Neural cell (in vitro differentiated cells): ENCODE measurements around the gene KRT80. TPM values are rescaled to one million over a fixed set of nuclear protein-coding genes. Genes with fewer than 3 reads are reported as not detected.

Experiments used
- H2AFZ ChIP-seq: fragments of 200-600, 300-800 bp; sonication (generic), shearing (Covaris generic); 2 replicates; pipeline ENCODE4 v1.6.0; 2014; ENCODE audit warnings: low read depth, mild to moderate bottlenecking, antibody characterized with exemption, low read length, moderate library complexity
- H3F3A ChIP-seq: fragments of 200-600 bp; shearing (Covaris generic); 2 replicates; pipeline ENCODE4 v1.6.1; 2016; ENCODE audit warnings: mild to moderate bottlenecking, moderate library complexity, mixed read lengths, antibody characterized with exemption, low read length; ENCODE audit not compliant: insufficient read depth, poor library complexity, severe bottlenecking
- H3K27ac ChIP-seq: fragments of 200-600, 300-800 bp; sonication (generic), shearing (Covaris generic); 2 replicates; pipeline ENCODE4 v1.5.1; 2014; ENCODE audit warnings: mild to moderate bottlenecking, low read length, moderate library complexity
- H3K27me3 ChIP-seq: fragments of 300-800, 200-600 bp; sonication (generic), shearing (Covaris generic); 2 replicates; pipeline ENCODE4 v1.6.0; 2014; ENCODE audit warnings: mild to moderate bottlenecking, low read depth, low read length, moderate library complexity; ENCODE audit not compliant: insufficient read depth
- H3K36me3 ChIP-seq: fragments of 300-800, 200-600 bp; sonication (generic), shearing (Covaris generic); 2 replicates; pipeline ENCODE4 v1.5.1; 2014; ENCODE audit warnings: mild to moderate bottlenecking, antibody characterized with exemption, low read length, moderate library complexity; ENCODE audit not compliant: insufficient read depth
- H3K4me2 ChIP-seq: fragments of 300-800, 200-600 bp; sonication (generic), shearing (Covaris generic); 2 replicates; pipeline ENCODE4 v1.6.0; 2014; ENCODE audit warnings: mild to moderate bottlenecking, low read length
- H3K4me3 ChIP-seq: fragments of 300-800, 200-600 bp; sonication (generic), shearing (Covaris generic); 2 replicates; pipeline ENCODE4 v1.5.1; 2014; ENCODE audit warnings: mild to moderate bottlenecking, low read length, moderate library complexity
- H3K79me2 ChIP-seq: fragments of 200-600 bp; shearing (Covaris generic); replicated peaks from 2 replicates; pipeline ENCODE4 v1.6.0; 2014; ENCODE audit warnings: mild to moderate bottlenecking, low read length, moderate library complexity; ENCODE audit not compliant: insufficient read depth
- H3K9ac ChIP-seq: fragments of 300-800, 200-600 bp; sonication (generic), shearing (Covaris generic); 2 replicates; pipeline ENCODE4 v1.6.1; 2016; ENCODE audit warnings: mild to moderate bottlenecking, low read length, mixed read lengths
- H3K9me2 ChIP-seq: fragments of 200-600 bp; shearing (Covaris generic); 2 replicates; pipeline ENCODE4 v1.6.1; 2016; ENCODE audit warnings: mild to moderate bottlenecking, low read length, mixed read lengths; ENCODE audit not compliant: insufficient read depth
- H3K9me3 ChIP-seq: fragments of 200-600, 300-800 bp; sonication (generic), shearing (Covaris generic); 2 replicates; pipeline ENCODE4 v1.6.1; 2016; ENCODE audit warnings: mild to moderate bottlenecking, mixed run types, low read length, moderate library complexity, mixed read lengths
- H4K20me1 ChIP-seq: fragments of 200-600 bp; shearing (Covaris generic); 2 replicates; pipeline ENCODE4 v1.6.1; 2016; ENCODE audit warnings: mild to moderate bottlenecking, mixed run types; ENCODE audit not compliant: insufficient read depth
- CTCF ChIP-seq: fragments of 450-650 bp; IDR thresholded peaks from 2 replicates; pipeline ENCODE4 v1.5.1; 2014; ENCODE audit warnings: antibody characterized with exemption, mild to moderate bottlenecking, moderate library complexity; ENCODE audit not compliant: poor library complexity, severe bottlenecking
- EP300 ChIP-seq: fragments of 450-650 bp; conservative IDR thresholded peaks from 2 replicates; pipeline ENCODE4 v1.6.1; 2014; ENCODE audit warnings: antibody characterized with exemption, mild to moderate bottlenecking, moderate library complexity; ENCODE audit not compliant: poor library complexity, severe bottlenecking
- EZH2 ChIP-seq: fragments of 200-600, 300-800 bp; shearing (Covaris generic), sonication (generic); IDR thresholded peaks from 2 replicates; pipeline ENCODE4 v1.6.1; 2014; ENCODE audit warnings: antibody characterized with exemption, low read length, borderline replicate concordance, mild to moderate bottlenecking; ENCODE audit not compliant: insufficient read depth, poor library complexity, severe bottlenecking
- MXI1 ChIP-seq: fragments of 450-650 bp; conservative IDR thresholded peaks from 2 replicates; pipeline ENCODE4 v1.6.1; 2014; ENCODE audit warnings: antibody characterized with exemption, mild to moderate bottlenecking; ENCODE audit not compliant: poor library complexity, severe bottlenecking
- POLR2AphosphoS5 ChIP-seq: IDR thresholded peaks from 2 replicates; pipeline ENCODE4 v1.6.1; 2012
- RAD21 ChIP-seq: fragments of 450-650 bp; conservative IDR thresholded peaks from 2 replicates; pipeline ENCODE4 v1.6.1; 2014; ENCODE audit warnings: antibody characterized with exemption, mild to moderate bottlenecking, moderate library complexity
- SMC3 ChIP-seq: fragments of 450-650 bp; conservative IDR thresholded peaks from 2 replicates; pipeline ENCODE4 v1.6.1; 2014; ENCODE audit warnings: antibody characterized with exemption, mild to moderate bottlenecking, moderate library complexity; ENCODE audit not compliant: poor library complexity
- TAF1 ChIP-seq: IDR thresholded peaks from 2 replicates; pipeline ENCODE4 v1.6.1; 2012; ENCODE audit warnings: low read depth
- polyA plus RNA-seq: library from polyadenylated mRNA; depleted of rRNA; stranded (reverse); fragments of >200 nt; gene quantifications from 2 replicates; pipeline ENCODE4 v1.2.3, GENCODE V29; 2014
- TF ChIP-seq, protein P1 (sequence below): IDR thresholded peaks from 2 replicates; pipeline ENCODE4 v1.6.1; 2012; ENCODE audit warnings: borderline replicate concordance

The KRT80 gene
- polyA plus RNA-seq, 1 donor from 2014 or later: not detected

GRCh38 chr12:52188658-52189057, 3.2 kb downstream of the KRT80 start:
- Histone ChIP-seq H3K9me3 (no peaks in the 10 kb centered on the region), H3K27me3 (no peaks in the 10 kb centered on the region), H3K4me2 (no peak overlapping the region), H3K79me2 (no peaks in the 10 kb centered on the region), H3F3A (no peaks in the 10 kb centered on the region), H3K9ac (no peak overlapping the region), H4K20me1 (no peaks in the 10 kb centered on the region), H2AFZ (no peak overlapping the region), H3K36me3 (no peaks in the 10 kb centered on the region), H3K9me2 (no peaks in the 10 kb centered on the region), H3K27ac (no peak overlapping the region), H3K4me3 (no peak overlapping the region)
- no peak for TF ChIP-seq EZH2
- TF ChIP-seq SMC3: no peak
- TF ChIP-seq EP300: no peak
- TF ChIP-seq MXI1: no peak
- TF ChIP-seq TAF1: no peak
- TF ChIP-seq, protein P1, sequence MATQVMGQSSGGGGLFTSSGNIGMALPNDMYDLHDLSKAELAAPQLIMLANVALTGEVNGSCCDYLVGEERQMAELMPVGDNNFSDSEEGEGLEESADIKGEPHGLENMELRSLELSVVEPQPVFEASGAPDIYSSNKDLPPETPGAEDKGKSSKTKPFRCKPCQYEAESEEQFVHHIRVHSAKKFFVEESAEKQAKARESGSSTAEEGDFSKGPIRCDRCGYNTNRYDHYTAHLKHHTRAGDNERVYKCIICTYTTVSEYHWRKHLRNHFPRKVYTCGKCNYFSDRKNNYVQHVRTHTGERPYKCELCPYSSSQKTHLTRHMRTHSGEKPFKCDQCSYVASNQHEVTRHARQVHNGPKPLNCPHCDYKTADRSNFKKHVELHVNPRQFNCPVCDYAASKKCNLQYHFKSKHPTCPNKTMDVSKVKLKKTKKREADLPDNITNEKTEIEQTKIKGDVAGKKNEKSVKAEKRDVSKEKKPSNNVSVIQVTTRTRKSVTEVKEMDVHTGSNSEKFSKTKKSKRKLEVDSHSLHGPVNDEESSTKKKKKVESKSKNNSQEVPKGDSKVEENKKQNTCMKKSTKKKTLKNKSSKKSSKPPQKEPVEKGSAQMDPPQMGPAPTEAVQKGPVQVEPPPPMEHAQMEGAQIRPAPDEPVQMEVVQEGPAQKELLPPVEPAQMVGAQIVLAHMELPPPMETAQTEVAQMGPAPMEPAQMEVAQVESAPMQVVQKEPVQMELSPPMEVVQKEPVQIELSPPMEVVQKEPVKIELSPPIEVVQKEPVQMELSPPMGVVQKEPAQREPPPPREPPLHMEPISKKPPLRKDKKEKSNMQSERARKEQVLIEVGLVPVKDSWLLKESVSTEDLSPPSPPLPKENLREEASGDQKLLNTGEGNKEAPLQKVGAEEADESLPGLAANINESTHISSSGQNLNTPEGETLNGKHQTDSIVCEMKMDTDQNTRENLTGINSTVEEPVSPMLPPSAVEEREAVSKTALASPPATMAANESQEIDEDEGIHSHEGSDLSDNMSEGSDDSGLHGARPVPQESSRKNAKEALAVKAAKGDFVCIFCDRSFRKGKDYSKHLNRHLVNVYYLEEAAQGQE: no peak
- TF ChIP-seq CTCF: no peak
- no peak for TF ChIP-seq POLR2AphosphoS5
- no peak for TF ChIP-seq RAD21

- Histone ChIP-seq H3K9ac (no peak overlapping the region), H3K36me3 (no peaks in the 10 kb centered on the region), H3K4me3 (no peak overlapping the region), H3K9me2 (no peaks in the 10 kb centered on the region), H3K27ac (no peak overlapping the region), H3K79me2 (no peaks in the 10 kb centered on the region), H3K27me3 (no peaks in the 10 kb centered on the region), H3K9me3 (no peaks in the 10 kb centered on the region), H3F3A (no peaks in the 10 kb centered on the region), H4K20me1 (no peaks in the 10 kb centered on the region), H2AFZ (no peak overlapping the region), H3K4me2 (no peak overlapping the region)
- TF ChIP-seq CTCF (no peak), RAD21 (no peak), POLR2AphosphoS5 (no peak)
- TF ChIP-seq, protein P1: no peak
Measured at GRCh38 chr12:52187640-52188039, 4.2 kb downstream of the KRT80 start.
